ENCODE data around the gene MRS2. TPM values are rescaled to one million over a fixed set of nuclear protein-coding genes. Genes with fewer than 3 reads are reported as not detected.

Gene MRS2
- total and polyA plus RNA-seq, 9 of the 15 experiments (the other 6 are each of a cell fraction or from before 2014, with no cell fraction given) = 14.6 to 57.9 (median 48.1) TPM

- ChIA-PET CTCF (ENCODE audit: low intra/inter-chr PET ratio) (no interaction called here), POLR2A (no interaction called here)
- no peak overlapping the region for H3K9ac ChIP-seq (ENCODE audit: insufficient read depth in 1 of 2, low read depth in 2 of 2, low read length in 2 of 2)
- no peak for TF ChIP-seq ZFP1 (CRISPR knock-in tag; IDR thresholded peaks at IDR 0.05)
- no peak for TF ChIP-seq NCOR1 (IDR thresholded peaks at IDR 0.05)
- TF ChIP-seq NFIX (CRISPR knock-in tag; IDR thresholded peaks at IDR 0.05; ENCODE audit: low read depth) = no peak
- no peak for TF ChIP-seq MTF1 (CRISPR knock-in tag; IDR thresholded peaks at IDR 0.05; ENCODE audit: borderline replicate concordance)
- no peak for TF ChIP-seq ZNF764 (CRISPR knock-in tag; IDR thresholded peaks at IDR 0.05; ENCODE audit: low read depth)
- no peak for TF ChIP-seq SNIP1 (IDR thresholded peaks at IDR 0.05; ENCODE audit: low read depth)
- TF ChIP-seq ASH1L (IDR thresholded peaks at IDR 0.05; ENCODE audit: borderline replicate concordance, low read depth, partially characterized antibody) = no peak
- TF ChIP-seq ARID3B (CRISPR knock-in tag; IDR thresholded peaks at IDR 0.05; ENCODE audit: borderline replicate concordance) = no peak
- TF ChIP-seq THRA (IDR thresholded peaks at IDR 0.05) = no peak
- intact Hi-C loops (cut with micrococcal nuclease) = no loop called here
- no peak overlapping the region for H3K27ac ChIP-seq (ENCODE audit: extremely low read depth, low read depth, low read length)
- ATAC-seq = no peak
- WGBS (ENCODE audit: insufficient coverage, low coverage, missing lambda C conversion rate) = 8% methylated on average over 2 of the region's 2 CpGs
- in situ Hi-C loops (cut with MboI) = no loop called here
- no peaks in the 10 kb centered on the region for H3K79me2 ChIP-seq (ENCODE audit: control insufficient read depth, insufficient read depth, low read length)
- no peaks in the 10 kb centered on the region for H3K9me1 ChIP-seq (ENCODE audit: control insufficient read depth, insufficient read depth, low read length)
- no TSS peak for BruUV-seq (replicated peaks)
- H3K4me2 ChIP-seq (ENCODE audit: insufficient read depth, low read length) = no peak overlapping the region; the same call in 1 of the 2 replicates
- peaks cover 8% of the 10 kb centered on the region; the same call in 1 of the 2 replicates for H3K9me3 ChIP-seq (replicated peaks; ENCODE audit: control insufficient read depth, insufficient read depth, low read depth, low read length)
- H4K20me1 ChIP-seq (replicated peaks; ENCODE audit: control insufficient read depth, insufficient read depth, low read length) = no peaks in the 10 kb centered on the region
- H2AFZ ChIP-seq (ENCODE audit: low read depth, low read length) = no peak overlapping the region
- no peaks in the 10 kb centered on the region for H3K36me3 ChIP-seq (ENCODE audit: control insufficient read depth, insufficient read depth, low read length)
- H3K27me3 ChIP-seq (ENCODE audit: control insufficient read depth in 2 of 2, insufficient read depth in 2 of 2, low read length in 2 of 2) = no peaks in the 10 kb centered on the region
- peaks cover 0 to 2% of the 10 kb centered on the region in 2 experiments; a peak in 2 of 5 replicates for H3K4me1 ChIP-seq (replicated peaks in 1 of 2; ENCODE audit: control insufficient read depth in 2 of 2, insufficient read depth in 2 of 2, low read length in 2 of 2)
- no peak for DNase-seq (ENCODE audit: extremely low read depth in 1 of 4, low spot score in 3 of 4)
- H3K4me3 ChIP-seq = no peak overlapping the region
- no peak for FAIRE-seq
These were observed 8.5 kb upstream of the MRS2 start for GRCh38 chr6:24394061-24394779.

Data from K562 (cell line).